WTC11 (cell line): ENCODE results near the gene SARDH. TPM values are rescaled to one million over a fixed set of nuclear protein-coding genes. Genes with fewer than 3 reads are reported as not detected.

Experiments used
- ATAC-seq: fragments of 200-7000 bp; cut with Tn5 transposase; 2 replicates; pipeline ENCODE4 v1.10.0; 2021; ENCODE audit warnings: mild to moderate bottlenecking, moderate library complexity
- CTCF ChIA-PET: fragments of 300-600 bp; sonication (Branson Sonifier 250); formaldehyde crosslinking; loops from one replicate; lab custom pipeline; 2021; ENCODE audit warnings: antibody characterized with exemption; lab: Charles Lee
- POLR2A ChIA-PET: fragments of 350-600 bp; sonication (Branson Sonifier 250); formaldehyde crosslinking; loops from one replicate; lab custom pipeline; 2021; ENCODE audit warnings: antibody characterized with exemption; lab: Charles Lee
- DNase-seq: peaks from one replicate; pipeline ENCODE4 v3.0.0; 2021; ENCODE audit warnings: low spot score
- H3K27ac Mint-ChIP-seq: 2 replicates; pipeline ENCODE4 v1.8.0; 2021; ENCODE audit warnings: mixed read lengths
- H3K27me3 Mint-ChIP-seq: 2 replicates; pipeline ENCODE4 v1.8.0; 2021; ENCODE audit warnings: low read depth, mild to moderate bottlenecking, moderate library complexity, mixed read lengths
- H3K36me3 Mint-ChIP-seq: 2 replicates; pipeline ENCODE4 v1.8.0; 2021; ENCODE audit warnings: mixed read lengths
- H3K4me1 Mint-ChIP-seq: 2 replicates; pipeline ENCODE4 v1.8.0; 2022; ENCODE audit warnings: mixed read lengths
- H3K4me3 Mint-ChIP-seq: 2 replicates; pipeline ENCODE4 v1.8.0; 2021; ENCODE audit warnings: mild to moderate bottlenecking, moderate library complexity, mixed read lengths
- H3K9me3 Mint-ChIP-seq: 2 replicates; pipeline ENCODE4 v1.8.0; 2021; ENCODE audit warnings: mixed read lengths
- CBFB ChIP-seq: sonication (generic); formaldehyde crosslinking; IDR thresholded peaks from 2 replicates; pipeline ENCODE4 v1.8.1; 2022; ENCODE audit warnings: mild to moderate bottlenecking, low read depth, missing genetic modification reagents
- GRHL2 ChIP-seq: fragments of 250-450 bp; sonication (Bioruptor Pico); IDR thresholded peaks from 2 replicates; pipeline ENCODE4 v1.8.0; 2022; ENCODE audit warnings: mild to moderate bottlenecking, moderate library complexity; ENCODE audit not compliant: insufficient replicate concordance, severe bottlenecking
- IRF1 ChIP-seq: sonication (generic); formaldehyde crosslinking; IDR thresholded peaks from 2 replicates; pipeline ENCODE4 v1.8.0; 2023; ENCODE audit warnings: missing genetic modification reagents
- NFE2L1 ChIP-seq: sonication (generic); formaldehyde crosslinking; IDR thresholded peaks from 2 replicates; pipeline ENCODE4 v1.8.1; 2023; ENCODE audit warnings: missing genetic modification reagents
- NFYB ChIP-seq: sonication (generic); formaldehyde crosslinking; conservative IDR thresholded peaks from 2 replicates; pipeline ENCODE4 v1.8.0; 2022; ENCODE audit warnings: low read depth, missing genetic modification reagents
- PRRX2 ChIP-seq: fragments of 250-450 bp; sonication (Bioruptor Pico); IDR thresholded peaks from 2 replicates; pipeline ENCODE4 v1.8.0; 2021; ENCODE audit warnings: mild to moderate bottlenecking
- RORB ChIP-seq: fragments of 250-450 bp; sonication (Bioruptor Pico); IDR thresholded peaks from 2 replicates; pipeline ENCODE4 v1.9.0; 2021; ENCODE audit warnings: mild to moderate bottlenecking
- SMAD4 ChIP-seq: sonication (generic); formaldehyde crosslinking; IDR thresholded peaks from 2 replicates; pipeline ENCODE4 v1.8.0; 2022; ENCODE audit warnings: mild to moderate bottlenecking, missing genetic modification reagents
- SOX15 ChIP-seq: fragments of 250-450 bp; sonication (Bioruptor Pico); IDR thresholded peaks from 2 replicates; pipeline ENCODE4 v1.9.0; 2021; ENCODE audit warnings: mild to moderate bottlenecking
- TCF7 ChIP-seq: sonication (generic); formaldehyde crosslinking; IDR thresholded peaks from 2 replicates; pipeline ENCODE4 v1.8.0; 2022; ENCODE audit warnings: mild to moderate bottlenecking, low read depth, missing genetic modification reagents, moderate library complexity
- ZNF138 ChIP-seq: sonication (generic); formaldehyde crosslinking; conservative IDR thresholded peaks from 2 replicates; pipeline ENCODE4 v1.8.1; 2022; ENCODE audit warnings: mild to moderate bottlenecking, moderate library complexity, missing genetic modification reagents
- ZNF396 ChIP-seq: fragments of 250-450 bp; sonication (Bioruptor Pico); IDR thresholded peaks from 2 replicates; pipeline ENCODE4 v1.8.0; 2021; ENCODE audit warnings: mild to moderate bottlenecking, moderate library complexity, borderline replicate concordance
- total RNA-seq: library from RNA; stranded (reverse); gene quantifications from 3 replicates; pipeline ENCODE4 v1.2.3, GENCODE V29; 2021
- TF ChIP-seq, protein P1 (sequence below): sonication (generic); formaldehyde crosslinking; IDR thresholded peaks from 2 replicates; pipeline ENCODE4 v1.8.1; 2023; ENCODE audit warnings: mild to moderate bottlenecking, missing genetic modification reagents, moderate library complexity
- TF ChIP-seq, protein P2 (sequence below): fragments of 250-450 bp; sonication (Bioruptor Pico); IDR thresholded peaks from 2 replicates; pipeline ENCODE4 v1.8.0; 2021; ENCODE audit warnings: mild to moderate bottlenecking
- TF ChIP-seq, protein P3 (sequence below): sonication (generic); formaldehyde crosslinking; conservative IDR thresholded peaks from 2 replicates; pipeline ENCODE4 v1.8.1; 2023; ENCODE audit warnings: mild to moderate bottlenecking, low read depth, missing genetic modification reagents, moderate library complexity
- TF ChIP-seq, protein P4 (sequence below): sonication (generic); formaldehyde crosslinking; IDR thresholded peaks from 2 replicates; pipeline ENCODE4 v1.8.1; 2023; ENCODE audit warnings: mild to moderate bottlenecking, missing genetic modification reagents, moderate library complexity

The SARDH gene
- total RNA-seq, 1 experiment from 2014 or later: 8.5 TPM

- TF ChIP-seq ZNF138 (CRISPR knock-in tag): no peak
Measured at GRCh38 chr9:133754187-133754586, 16.0 kb upstream of the SARDH start (continued).

- H3K36me3 Mint-ChIP-seq: peaks cover 6% of the 10 kb centered on the region
- H3K4me1 Mint-ChIP-seq: peaks cover 11% of the 10 kb centered on the region
- H3K27ac Mint-ChIP-seq: no peak overlapping the region
- TF ChIP-seq, protein P1, sequence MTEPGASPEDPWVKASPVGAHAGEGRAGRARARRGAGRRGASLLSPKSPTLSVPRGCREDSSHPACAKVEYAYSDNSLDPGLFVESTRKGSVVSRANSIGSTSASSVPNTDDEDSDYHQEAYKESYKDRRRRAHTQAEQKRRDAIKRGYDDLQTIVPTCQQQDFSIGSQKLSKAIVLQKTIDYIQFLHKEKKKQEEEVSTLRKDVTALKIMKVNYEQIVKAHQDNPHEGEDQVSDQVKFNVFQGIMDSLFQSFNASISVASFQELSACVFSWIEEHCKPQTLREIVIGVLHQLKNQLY: no peak
- TF ChIP-seq, protein P2, sequence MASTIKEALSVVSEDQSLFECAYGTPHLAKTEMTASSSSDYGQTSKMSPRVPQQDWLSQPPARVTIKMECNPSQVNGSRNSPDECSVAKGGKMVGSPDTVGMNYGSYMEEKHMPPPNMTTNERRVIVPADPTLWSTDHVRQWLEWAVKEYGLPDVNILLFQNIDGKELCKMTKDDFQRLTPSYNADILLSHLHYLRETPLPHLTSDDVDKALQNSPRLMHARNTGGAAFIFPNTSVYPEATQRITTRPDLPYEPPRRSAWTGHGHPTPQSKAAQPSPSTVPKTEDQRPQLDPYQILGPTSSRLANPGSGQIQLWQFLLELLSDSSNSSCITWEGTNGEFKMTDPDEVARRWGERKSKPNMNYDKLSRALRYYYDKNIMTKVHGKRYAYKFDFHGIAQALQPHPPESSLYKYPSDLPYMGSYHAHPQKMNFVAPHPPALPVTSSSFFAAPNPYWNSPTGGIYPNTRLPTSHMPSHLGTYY (CRISPR knock-in tag): no peak
- TF ChIP-seq SMAD4 (no peak), RORB (CRISPR knock-in tag) (no peak), SOX15 (CRISPR knock-in tag) (no peak), GRHL2 (CRISPR knock-in tag) (no peak), PRRX2 (CRISPR knock-in tag) (no peak), NFYB (CRISPR knock-in tag) (no peak), CBFB (CRISPR knock-in tag) (no peak)
- TF ChIP-seq, protein P3, sequence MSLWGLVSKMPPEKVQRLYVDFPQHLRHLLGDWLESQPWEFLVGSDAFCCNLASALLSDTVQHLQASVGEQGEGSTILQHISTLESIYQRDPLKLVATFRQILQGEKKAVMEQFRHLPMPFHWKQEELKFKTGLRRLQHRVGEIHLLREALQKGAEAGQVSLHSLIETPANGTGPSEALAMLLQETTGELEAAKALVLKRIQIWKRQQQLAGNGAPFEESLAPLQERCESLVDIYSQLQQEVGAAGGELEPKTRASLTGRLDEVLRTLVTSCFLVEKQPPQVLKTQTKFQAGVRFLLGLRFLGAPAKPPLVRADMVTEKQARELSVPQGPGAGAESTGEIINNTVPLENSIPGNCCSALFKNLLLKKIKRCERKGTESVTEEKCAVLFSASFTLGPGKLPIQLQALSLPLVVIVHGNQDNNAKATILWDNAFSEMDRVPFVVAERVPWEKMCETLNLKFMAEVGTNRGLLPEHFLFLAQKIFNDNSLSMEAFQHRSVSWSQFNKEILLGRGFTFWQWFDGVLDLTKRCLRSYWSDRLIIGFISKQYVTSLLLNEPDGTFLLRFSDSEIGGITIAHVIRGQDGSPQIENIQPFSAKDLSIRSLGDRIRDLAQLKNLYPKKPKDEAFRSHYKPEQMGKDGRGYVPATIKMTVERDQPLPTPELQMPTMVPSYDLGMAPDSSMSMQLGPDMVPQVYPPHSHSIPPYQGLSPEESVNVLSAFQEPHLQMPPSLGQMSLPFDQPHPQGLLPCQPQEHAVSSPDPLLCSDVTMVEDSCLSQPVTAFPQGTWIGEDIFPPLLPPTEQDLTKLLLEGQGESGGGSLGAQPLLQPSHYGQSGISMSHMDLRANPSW: no peak
- TF ChIP-seq, protein P4, sequence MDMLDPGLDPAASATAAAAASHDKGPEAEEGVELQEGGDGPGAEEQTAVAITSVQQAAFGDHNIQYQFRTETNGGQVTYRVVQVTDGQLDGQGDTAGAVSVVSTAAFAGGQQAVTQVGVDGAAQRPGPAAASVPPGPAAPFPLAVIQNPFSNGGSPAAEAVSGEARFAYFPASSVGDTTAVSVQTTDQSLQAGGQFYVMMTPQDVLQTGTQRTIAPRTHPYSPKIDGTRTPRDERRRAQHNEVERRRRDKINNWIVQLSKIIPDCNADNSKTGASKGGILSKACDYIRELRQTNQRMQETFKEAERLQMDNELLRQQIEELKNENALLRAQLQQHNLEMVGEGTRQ (CRISPR knock-in tag): no peak
- H3K9me3 Mint-ChIP-seq: peaks cover 33% of the 10 kb centered on the region
- no peak for ATAC-seq
- peaks cover 8% of the 10 kb centered on the region; the same call in 1 of the 2 replicates for H3K27me3 Mint-ChIP-seq
- CTCF ChIA-PET: interaction anchor here (1.8 to 2.2 kb wide), 2 partner anchors 10 to 16 kb away, joined by 4 to 11 read pairs; no protein-coding TSS in a partner anchor
- no peak for DNase-seq
- H3K4me3 Mint-ChIP-seq: no peak overlapping the region
- POLR2A ChIA-PET: no interaction called here
Measured at GRCh38 chr9:133752739-133753446, 14.7 kb upstream of the SARDH start.

GRCh38 chr9:133750982-133751649 lies 13.0 kb upstream of the SARDH start:
- ChIA-PET POLR2A (no interaction called here), CTCF (interaction anchor here (0.9 to 2.2 kb wide), 3 partner anchors 8 to 35 kb away, joined by 3 to 11 read pairs (median 4); no protein-coding TSS in a partner anchor)
- TF ChIP-seq TCF7 (CRISPR knock-in tag) (no peak), IRF1 (CRISPR knock-in tag) (no peak), ZNF396 (CRISPR knock-in tag) (no peak), NFE2L1 (CRISPR knock-in tag) (no peak)
- ATAC-seq (no peak), DNase-seq (no peak)
- H3K27ac Mint-ChIP-seq: no peak overlapping the region
- peaks cover 8% of the 10 kb centered on the region; the same call in 1 of the 2 replicates for H3K27me3 Mint-ChIP-seq
- peaks cover 39% of the 10 kb centered on the region for H3K9me3 Mint-ChIP-seq
- peaks cover 11% of the 10 kb centered on the region for H3K4me1 Mint-ChIP-seq
- no peak overlapping the region for H3K4me3 Mint-ChIP-seq
- peaks cover 6% of the 10 kb centered on the region for H3K36me3 Mint-ChIP-seq
